AML-193 (cell line): ENCODE measurements around the gene COL6A1.
"Not testable (repeated sequence)": the region's sequence is repeated elsewhere in the genome, so short reads cannot be mapped to it uniquely, and the experiment has no call there.

Experiments used
- DNase-seq, 2 experiments: peaks; one replicate each; lab custom pipeline; 2025; lab: John Stamatoyannopoulos, UW

COL6A1 gene

GRCh38 chr21:45995686-45996179, 14.2 kb downstream of the COL6A1 start:
- DNase-seq = no peak

GRCh38 chr21:45996311-45997204, 15.0 kb downstream of the COL6A1 start:
- no peak for DNase-seq

GRCh38 chr21:45997205-45997494, 15.6 kb downstream of the COL6A1 start:
- no peak for DNase-seq

GRCh38 chr21:45997495-45998275, 16.1 kb downstream of the COL6A1 start:
- no peak for DNase-seq

- no peak for DNase-seq
These were observed 16.7 kb downstream of the COL6A1 start for GRCh38 chr21:45998276-45998701.

GRCh38 chr21:45998871-45999580, 17.5 kb downstream of the COL6A1 start:
- DNase-seq = no peak

- DNase-seq = no peak
These were observed 18.1 kb downstream of the COL6A1 start for GRCh38 chr21:45999581-46000181.

- DNase-seq = no peak
These were observed 18.7 kb downstream of the COL6A1 start for GRCh38 chr21:46000182-46000730.

- no peak for DNase-seq
These were observed 19.4 kb downstream of the COL6A1 start for GRCh38 chr21:46000731-46001641.

- no peak for DNase-seq
These were observed 20.5 kb downstream of the COL6A1 start for GRCh38 chr21:46001821-46002681.

GRCh38 chr21:46002841-46003574, 21.4 kb downstream of the COL6A1 start:
- DNase-seq = no peak

GRCh38 chr21:46003575-46004007, 22.0 kb downstream of the COL6A1 start:
- no peak for DNase-seq

GRCh38 chr21:46004168-46004861, 22.7 kb downstream of the COL6A1 start:
- no peak for DNase-seq

- DNase-seq = no peak
These were observed 23.5 kb downstream of the COL6A1 start for GRCh38 chr21:46005081-46005480.

- DNase-seq = no peak
These were observed 23.9 kb downstream of the COL6A1 start for GRCh38 chr21:46005481-46005881.

GRCh38 chr21:46005894-46006546, 24.4 kb downstream of the COL6A1 start:
- not testable (repeated sequence) for DNase-seq
